GM23338 (cell line): ENCODE measurements around the gene CDK14. TPM values are rescaled to one million over a fixed set of nuclear protein-coding genes. Genes with fewer than 3 reads are reported as not detected.

Source experiments
- ATAC-seq: fragments of 200-7000 bp; cut with Tn5 transposase; 3 replicates; pipeline ENCODE4 v1.9.1; 2020
- DNase-seq: peaks from one replicate; pipeline ENCODE4 v3.0.0-alpha.2; 2015; ENCODE audit warnings: low spot score
- H2AFZ ChIP-seq: fragments of 200-600 bp; sonication (generic); 2 replicates; pipeline ENCODE4 v1.8.0; 2016; ENCODE audit warnings: antibody characterized with exemption, mild to moderate bottlenecking, moderate library complexity
- H3F3A ChIP-seq: fragments of 200-600 bp; sonication (generic); replicated peaks from 2 replicates; pipeline ENCODE4 v1.8.0; 2017; ENCODE audit warnings: antibody characterized with exemption, mixed run types, low read depth
- H3K27ac ChIP-seq: fragments of 200-600 bp; sonication (generic); 2 replicates; pipeline ENCODE4 v1.6.1; 2016; ENCODE audit warnings: low read depth
- H3K27me3 ChIP-seq: fragments of 200-600 bp; sonication (generic); 2 replicates; pipeline ENCODE4 v1.8.0; 2016; ENCODE audit warnings: mild to moderate bottlenecking, mixed run types, moderate library complexity; ENCODE audit not compliant: insufficient read depth
- H3K36me3 ChIP-seq: fragments of 200-600 bp; sonication (generic); 2 replicates; pipeline ENCODE4 v1.8.0; 2016; ENCODE audit warnings: mild to moderate bottlenecking; ENCODE audit not compliant: insufficient read depth
- H3K4me1 ChIP-seq: fragments of 200-600 bp; sonication (generic); 2 replicates; pipeline ENCODE4 v1.8.0; 2016; ENCODE audit warnings: mild to moderate bottlenecking, moderate library complexity; ENCODE audit not compliant: insufficient read depth
- H3K4me2 ChIP-seq: fragments of 200-600 bp; sonication (generic); 2 replicates; pipeline ENCODE4 v1.7.1; 2017; ENCODE audit warnings: mixed run types
- H3K4me3 ChIP-seq: fragments of 200-600 bp; sonication (generic); 2 replicates; pipeline ENCODE4 v1.6.1; 2016; ENCODE audit warnings: mixed run types
- H3K79me2 ChIP-seq: fragments of 200-600 bp; sonication (generic); replicated peaks from 2 replicates; pipeline ENCODE4 v1.8.0; 2017; ENCODE audit warnings: mild to moderate bottlenecking; ENCODE audit not compliant: insufficient read depth
- H3K9me2 ChIP-seq: fragments of 200-600 bp; sonication (generic); 2 replicates; pipeline ENCODE4 v1.8.0; 2017; ENCODE audit not compliant: insufficient read depth
- H4K20me1 ChIP-seq: fragments of 200-600 bp; sonication (generic); replicated peaks from 2 replicates; pipeline ENCODE4 v1.8.0; 2017; ENCODE audit warnings: mild to moderate bottlenecking; ENCODE audit not compliant: insufficient read depth
- H3K27ac Mint-ChIP-seq: 2 replicates; pipeline ENCODE4 v1.8.0; 2020; ENCODE audit warnings: inconsistent platforms, mild to moderate bottlenecking, moderate library complexity, mixed read lengths
- H3K27me3 Mint-ChIP-seq: 3 replicates; pipeline ENCODE4 v1.8.0; 2022; ENCODE audit warnings: low read depth, mild to moderate bottlenecking, moderate library complexity, mixed read lengths, inconsistent platforms; ENCODE audit not compliant: insufficient read depth, poor library complexity
- H3K36me3 Mint-ChIP-seq: 3 replicates; pipeline ENCODE4 v1.8.0; 2021; ENCODE audit warnings: low read depth, mild to moderate bottlenecking, inconsistent platforms, moderate library complexity, mixed read lengths
- H3K4me1 Mint-ChIP-seq: 3 replicates; pipeline ENCODE4 v1.8.0; 2020; ENCODE audit warnings: mild to moderate bottlenecking, inconsistent platforms, mixed read lengths
- H3K4me3 Mint-ChIP-seq: 3 replicates; pipeline ENCODE4 v1.8.0; 2021; ENCODE audit warnings: moderate library complexity, mild to moderate bottlenecking, inconsistent platforms, mixed read lengths
- H3K9me3 Mint-ChIP-seq: 3 replicates; pipeline ENCODE4 v1.8.0; 2020; ENCODE audit warnings: moderate library complexity, mild to moderate bottlenecking, inconsistent platforms, mixed read lengths
- CREB1 ChIP-seq: fragments of 250-450 bp; sonication (Bioruptor Pico); IDR thresholded peaks from 2 replicates; pipeline ENCODE4 v1.5.0; 2020; ENCODE audit warnings: low read depth, mild to moderate bottlenecking, moderate library complexity
- EZH2 ChIP-seq: fragments of 200-600 bp; sonication (generic); IDR thresholded peaks from one replicate; pipeline ENCODE4 v1.8.0; 2017; ENCODE audit warnings: antibody characterized with exemption, mild to moderate bottlenecking, low read depth; ENCODE audit not compliant: unreplicated experiment
- EZH2phosphoT487 ChIP-seq: fragments of 200-600 bp; sonication (generic); IDR thresholded peaks from one replicate; pipeline ENCODE4 v1.8.1; 2018; ENCODE audit warnings: antibody characterized with exemption; ENCODE audit not compliant: unreplicated experiment
- JUNB ChIP-seq: IDR thresholded peaks from one replicate; pipeline ENCODE4 v1.6.1; 2016; ENCODE audit warnings: antibody characterized with exemption; ENCODE audit not compliant: unreplicated experiment
- NANOG ChIP-seq: IDR thresholded peaks from 2 replicates; pipeline ENCODE4 v1.6.1; 2016; ENCODE audit warnings: antibody characterized with exemption, borderline replicate concordance
- POLR2AphosphoS5 ChIP-seq: IDR thresholded peaks from 2 replicates; pipeline ENCODE4 v1.6.1; 2016; ENCODE audit warnings: antibody characterized with exemption, low read depth
- STAT1 ChIP-seq: IDR thresholded peaks from one replicate; pipeline ENCODE4 v1.6.1; 2016; ENCODE audit warnings: antibody characterized with exemption; ENCODE audit not compliant: unreplicated experiment
- ZNF114 ChIP-seq: fragments of 250-450 bp; sonication (Bioruptor Pico); IDR thresholded peaks from 2 replicates; pipeline ENCODE4 v1.5.0; 2020; ENCODE audit warnings: mild to moderate bottlenecking, moderate library complexity
- ZNF331 ChIP-seq: fragments of 250-450 bp; sonication (Bioruptor Pico); IDR thresholded peaks from 2 replicates; pipeline ENCODE4 v1.5.0; 2020; ENCODE audit warnings: low read depth, mild to moderate bottlenecking, moderate library complexity
- polyA plus RNA-seq: library from polyadenylated mRNA; unstranded; fragments of >200 nt; fragmentation: Nextera tagmentation; extraction: Ambion mirVana; gene quantifications from 2 replicates; pipeline ENCODE4 v1.2.1, GENCODE V29; 2016
- total RNA-seq: library from RNA; depleted of rRNA; stranded (reverse); fragments of >200 nt; shearing (Covaris generic); gene quantifications from 2 replicates; pipeline ENCODE4 v1.2.3, GENCODE V29; 2014
- TF ChIP-seq, protein P1 (sequence below), 2 experiments: fragments of 200-600 bp in 1 of 2; sonication (generic) in 1 of 2; conservative IDR thresholded peaks; 2 replicates each; pipeline versions ENCODE4 v1.5.1 to v1.6.1; 2016 to 2017; ENCODE audit warnings: antibody characterized with exemption in 2 of 2, low read depth in 2 of 2, mild to moderate bottlenecking in 2 of 2, moderate library complexity in 1 of 2
- TF ChIP-seq, protein P2 (sequence below): IDR thresholded peaks from one replicate; pipeline ENCODE4 v1.6.1; 2018; ENCODE audit warnings: antibody characterized with exemption; ENCODE audit not compliant: unreplicated experiment
- TF ChIP-seq, protein P3 (sequence below): fragments of 250-450 bp; sonication (Bioruptor Pico); IDR thresholded peaks from 2 replicates; pipeline ENCODE4 v1.5.0; 2020; ENCODE audit warnings: mild to moderate bottlenecking, moderate library complexity
- TF ChIP-seq, protein P4 (sequence below): IDR thresholded peaks from 2 replicates; pipeline ENCODE4 v1.6.1; 2016; ENCODE audit warnings: antibody characterized with exemption

Gene CDK14
- total and polyA plus RNA-seq, 2 experiments from 2014 or later: 11.2 to 24.0 TPM

DNA sequence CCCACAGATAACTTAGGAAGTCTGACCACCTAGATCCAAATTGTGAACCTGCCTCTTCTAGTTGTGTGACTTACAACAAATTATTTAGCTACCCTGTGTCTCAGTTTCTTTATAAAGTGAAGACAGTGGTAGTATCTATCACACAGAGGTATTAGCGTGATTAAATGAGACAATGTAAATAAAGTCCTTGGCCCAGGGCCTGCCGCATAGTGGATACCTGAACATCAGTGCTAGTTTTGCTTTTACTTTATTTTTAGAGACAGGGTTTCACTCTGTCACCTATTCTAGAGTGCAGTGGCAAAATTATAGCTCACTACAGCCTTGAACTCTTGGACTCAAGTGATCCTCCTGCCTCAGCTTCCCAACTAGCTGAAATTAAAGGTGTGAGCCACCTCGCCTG lies 177.1 kb downstream of the CDK14 start:
- no peak for TF ChIP-seq ZNF331 (CRISPR knock-in tag)
- TF ChIP-seq, protein P1, sequence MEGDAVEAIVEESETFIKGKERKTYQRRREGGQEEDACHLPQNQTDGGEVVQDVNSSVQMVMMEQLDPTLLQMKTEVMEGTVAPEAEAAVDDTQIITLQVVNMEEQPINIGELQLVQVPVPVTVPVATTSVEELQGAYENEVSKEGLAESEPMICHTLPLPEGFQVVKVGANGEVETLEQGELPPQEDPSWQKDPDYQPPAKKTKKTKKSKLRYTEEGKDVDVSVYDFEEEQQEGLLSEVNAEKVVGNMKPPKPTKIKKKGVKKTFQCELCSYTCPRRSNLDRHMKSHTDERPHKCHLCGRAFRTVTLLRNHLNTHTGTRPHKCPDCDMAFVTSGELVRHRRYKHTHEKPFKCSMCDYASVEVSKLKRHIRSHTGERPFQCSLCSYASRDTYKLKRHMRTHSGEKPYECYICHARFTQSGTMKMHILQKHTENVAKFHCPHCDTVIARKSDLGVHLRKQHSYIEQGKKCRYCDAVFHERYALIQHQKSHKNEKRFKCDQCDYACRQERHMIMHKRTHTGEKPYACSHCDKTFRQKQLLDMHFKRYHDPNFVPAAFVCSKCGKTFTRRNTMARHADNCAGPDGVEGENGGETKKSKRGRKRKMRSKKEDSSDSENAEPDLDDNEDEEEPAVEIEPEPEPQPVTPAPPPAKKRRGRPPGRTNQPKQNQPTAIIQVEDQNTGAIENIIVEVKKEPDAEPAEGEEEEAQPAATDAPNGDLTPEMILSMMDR (conservative IDR thresholded peaks at IDR 0.05; ENCODE audit: low read depth in 2 of 2): no peak
- no peak for TF ChIP-seq JUNB
- no peak for TF ChIP-seq NANOG
- no peak for TF ChIP-seq ZNF114 (CRISPR knock-in tag)
- TF ChIP-seq POLR2AphosphoS5: no peak
- no peak for TF ChIP-seq EZH2
- no peak for TF ChIP-seq EZH2phosphoT487
- TF ChIP-seq, protein P2, sequence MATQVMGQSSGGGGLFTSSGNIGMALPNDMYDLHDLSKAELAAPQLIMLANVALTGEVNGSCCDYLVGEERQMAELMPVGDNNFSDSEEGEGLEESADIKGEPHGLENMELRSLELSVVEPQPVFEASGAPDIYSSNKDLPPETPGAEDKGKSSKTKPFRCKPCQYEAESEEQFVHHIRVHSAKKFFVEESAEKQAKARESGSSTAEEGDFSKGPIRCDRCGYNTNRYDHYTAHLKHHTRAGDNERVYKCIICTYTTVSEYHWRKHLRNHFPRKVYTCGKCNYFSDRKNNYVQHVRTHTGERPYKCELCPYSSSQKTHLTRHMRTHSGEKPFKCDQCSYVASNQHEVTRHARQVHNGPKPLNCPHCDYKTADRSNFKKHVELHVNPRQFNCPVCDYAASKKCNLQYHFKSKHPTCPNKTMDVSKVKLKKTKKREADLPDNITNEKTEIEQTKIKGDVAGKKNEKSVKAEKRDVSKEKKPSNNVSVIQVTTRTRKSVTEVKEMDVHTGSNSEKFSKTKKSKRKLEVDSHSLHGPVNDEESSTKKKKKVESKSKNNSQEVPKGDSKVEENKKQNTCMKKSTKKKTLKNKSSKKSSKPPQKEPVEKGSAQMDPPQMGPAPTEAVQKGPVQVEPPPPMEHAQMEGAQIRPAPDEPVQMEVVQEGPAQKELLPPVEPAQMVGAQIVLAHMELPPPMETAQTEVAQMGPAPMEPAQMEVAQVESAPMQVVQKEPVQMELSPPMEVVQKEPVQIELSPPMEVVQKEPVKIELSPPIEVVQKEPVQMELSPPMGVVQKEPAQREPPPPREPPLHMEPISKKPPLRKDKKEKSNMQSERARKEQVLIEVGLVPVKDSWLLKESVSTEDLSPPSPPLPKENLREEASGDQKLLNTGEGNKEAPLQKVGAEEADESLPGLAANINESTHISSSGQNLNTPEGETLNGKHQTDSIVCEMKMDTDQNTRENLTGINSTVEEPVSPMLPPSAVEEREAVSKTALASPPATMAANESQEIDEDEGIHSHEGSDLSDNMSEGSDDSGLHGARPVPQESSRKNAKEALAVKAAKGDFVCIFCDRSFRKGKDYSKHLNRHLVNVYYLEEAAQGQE: no peak
- TF ChIP-seq, protein P3, sequence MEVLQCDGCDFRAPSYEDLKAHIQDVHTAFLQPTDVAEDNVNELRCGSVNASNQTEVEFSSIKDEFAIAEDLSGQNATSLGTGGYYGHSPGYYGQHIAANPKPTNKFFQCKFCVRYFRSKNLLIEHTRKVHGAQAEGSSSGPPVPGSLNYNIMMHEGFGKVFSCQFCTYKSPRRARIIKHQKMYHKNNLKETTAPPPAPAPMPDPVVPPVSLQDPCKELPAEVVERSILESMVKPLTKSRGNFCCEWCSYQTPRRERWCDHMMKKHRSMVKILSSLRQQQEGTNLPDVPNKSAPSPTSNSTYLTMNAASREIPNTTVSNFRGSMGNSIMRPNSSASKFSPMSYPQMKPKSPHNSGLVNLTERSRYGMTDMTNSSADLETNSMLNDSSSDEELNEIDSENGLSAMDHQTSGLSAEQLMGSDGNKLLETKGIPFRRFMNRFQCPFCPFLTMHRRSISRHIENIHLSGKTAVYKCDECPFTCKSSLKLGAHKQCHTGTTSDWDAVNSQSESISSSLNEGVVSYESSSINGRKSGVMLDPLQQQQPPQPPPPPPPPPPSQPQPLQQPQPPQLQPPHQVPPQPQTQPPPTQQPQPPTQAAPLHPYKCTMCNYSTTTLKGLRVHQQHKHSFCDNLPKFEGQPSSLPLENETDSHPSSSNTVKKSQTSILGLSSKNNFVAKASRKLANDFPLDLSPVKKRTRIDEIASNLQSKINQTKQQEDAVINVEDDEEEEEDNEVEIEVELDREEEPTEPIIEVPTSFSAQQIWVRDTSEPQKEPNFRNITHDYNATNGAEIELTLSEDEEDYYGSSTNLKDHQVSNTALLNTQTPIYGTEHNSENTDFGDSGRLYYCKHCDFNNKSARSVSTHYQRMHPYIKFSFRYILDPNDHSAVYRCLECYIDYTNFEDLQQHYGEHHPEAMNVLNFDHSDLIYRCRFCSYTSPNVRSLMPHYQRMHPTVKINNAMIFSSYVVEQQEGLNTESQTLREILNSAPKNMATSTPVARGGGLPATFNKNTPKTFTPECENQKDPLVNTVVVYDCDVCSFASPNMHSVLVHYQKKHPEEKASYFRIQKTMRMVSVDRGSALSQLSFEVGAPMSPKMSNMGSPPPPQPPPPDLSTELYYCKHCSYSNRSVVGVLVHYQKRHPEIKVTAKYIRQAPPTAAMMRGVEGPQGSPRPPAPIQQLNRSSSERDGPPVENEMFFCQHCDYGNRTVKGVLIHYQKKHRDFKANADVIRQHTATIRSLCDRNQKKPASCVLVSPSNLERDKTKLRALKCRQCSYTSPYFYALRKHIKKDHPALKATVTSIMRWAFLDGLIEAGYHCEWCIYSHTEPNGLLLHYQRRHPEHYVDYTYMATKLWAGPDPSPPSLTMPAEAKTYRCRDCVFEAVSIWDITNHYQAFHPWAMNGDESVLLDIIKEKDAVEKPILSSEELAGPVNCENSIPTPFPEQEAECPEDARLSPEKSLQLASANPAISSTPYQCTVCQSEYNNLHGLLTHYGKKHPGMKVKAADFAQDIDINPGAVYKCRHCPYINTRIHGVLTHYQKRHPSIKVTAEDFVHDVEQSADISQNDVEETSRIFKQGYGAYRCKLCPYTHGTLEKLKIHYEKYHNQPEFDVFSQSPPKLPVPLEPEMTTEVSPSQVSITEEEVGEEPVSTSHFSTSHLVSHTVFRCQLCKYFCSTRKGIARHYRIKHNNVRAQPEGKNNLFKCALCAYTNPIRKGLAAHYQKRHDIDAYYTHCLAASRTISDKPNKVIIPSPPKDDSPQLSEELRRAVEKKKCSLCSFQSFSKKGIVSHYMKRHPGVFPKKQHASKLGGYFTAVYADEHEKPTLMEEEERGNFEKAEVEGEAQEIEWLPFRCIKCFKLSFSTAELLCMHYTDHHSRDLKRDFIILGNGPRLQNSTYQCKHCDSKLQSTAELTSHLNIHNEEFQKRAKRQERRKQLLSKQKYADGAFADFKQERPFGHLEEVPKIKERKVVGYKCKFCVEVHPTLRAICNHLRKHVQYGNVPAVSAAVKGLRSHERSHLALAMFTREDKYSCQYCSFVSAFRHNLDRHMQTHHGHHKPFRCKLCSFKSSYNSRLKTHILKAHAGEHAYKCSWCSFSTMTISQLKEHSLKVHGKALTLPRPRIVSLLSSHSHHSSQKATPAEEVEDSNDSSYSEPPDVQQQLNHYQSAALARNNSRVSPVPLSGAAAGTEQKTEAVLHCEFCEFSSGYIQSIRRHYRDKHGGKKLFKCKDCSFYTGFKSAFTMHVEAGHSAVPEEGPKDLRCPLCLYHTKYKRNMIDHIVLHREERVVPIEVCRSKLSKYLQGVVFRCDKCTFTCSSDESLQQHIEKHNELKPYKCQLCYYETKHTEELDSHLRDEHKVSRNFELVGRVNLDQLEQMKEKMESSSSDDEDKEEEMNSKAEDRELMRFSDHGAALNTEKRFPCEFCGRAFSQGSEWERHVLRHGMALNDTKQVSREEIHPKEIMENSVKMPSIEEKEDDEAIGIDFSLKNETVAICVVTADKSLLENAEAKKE: no peak
- TF ChIP-seq, protein P4, sequence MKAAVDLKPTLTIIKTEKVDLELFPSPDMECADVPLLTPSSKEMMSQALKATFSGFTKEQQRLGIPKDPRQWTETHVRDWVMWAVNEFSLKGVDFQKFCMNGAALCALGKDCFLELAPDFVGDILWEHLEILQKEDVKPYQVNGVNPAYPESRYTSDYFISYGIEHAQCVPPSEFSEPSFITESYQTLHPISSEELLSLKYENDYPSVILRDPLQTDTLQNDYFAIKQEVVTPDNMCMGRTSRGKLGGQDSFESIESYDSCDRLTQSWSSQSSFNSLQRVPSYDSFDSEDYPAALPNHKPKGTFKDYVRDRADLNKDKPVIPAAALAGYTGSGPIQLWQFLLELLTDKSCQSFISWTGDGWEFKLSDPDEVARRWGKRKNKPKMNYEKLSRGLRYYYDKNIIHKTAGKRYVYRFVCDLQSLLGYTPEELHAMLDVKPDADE: no peak
- TF ChIP-seq CREB1 (CRISPR knock-in tag): no peak
- no peak for TF ChIP-seq STAT1
- H4K20me1 ChIP-seq: no peaks in the 10 kb centered on the region
- H2AFZ ChIP-seq: no peak overlapping the region
- H3K4me1 Mint-ChIP-seq: no peaks in the 10 kb centered on the region
- no peak overlapping the region for H3K4me3 ChIP-seq
- no peak for DNase-seq
- no peak overlapping the region for H3K4me2 ChIP-seq
- H3K36me3 ChIP-seq: no peaks in the 10 kb centered on the region
- H3K79me2 ChIP-seq: peaks cover 2% of the 10 kb centered on the region; the same call in 1 of the 2 replicates
- H3K27me3 ChIP-seq: no peaks in the 10 kb centered on the region
- H3K4me1 ChIP-seq: no peaks in the 10 kb centered on the region
- H3K27me3 Mint-ChIP-seq: peaks cover 6% of the 10 kb centered on the region
- peaks cover 20% of the 10 kb centered on the region for H3K9me3 Mint-ChIP-seq
- H3F3A ChIP-seq: no peaks in the 10 kb centered on the region
- H3K4me3 Mint-ChIP-seq: no peak overlapping the region
- no peak for ATAC-seq
- peaks cover 35% of the 10 kb centered on the region for H3K36me3 Mint-ChIP-seq
- H3K27ac Mint-ChIP-seq: no peak overlapping the region
- H3K9me2 ChIP-seq: no peaks in the 10 kb centered on the region
- no peak overlapping the region for H3K27ac ChIP-seq
